Mesendoderm (in vitro differentiated cells): Measurements from ENCODE around the gene CNMD.

Experiments used
- DNase-seq: peaks from one replicate; pipeline ENCODE4 v3.0.0; 2013
- H2AK5ac ChIP-seq: 2 replicates; pipeline ENCODE4 v1.6.1; 2013; ENCODE audit warnings: low read length, inconsistent platforms
- H2BK120ac ChIP-seq: 2 replicates; pipeline ENCODE4 v1.6.1; 2013; ENCODE audit warnings: low read depth, mild to moderate bottlenecking, low read length, moderate library complexity, mixed read lengths
- H2BK15ac ChIP-seq: replicated peaks from 2 replicates; pipeline ENCODE4 v1.6.1; 2013; ENCODE audit warnings: low read depth, mild to moderate bottlenecking, moderate library complexity
- H2BK5ac ChIP-seq: 2 replicates; pipeline ENCODE4 v1.6.1; 2013; ENCODE audit warnings: low read length, inconsistent platforms
- H3K18ac ChIP-seq: 2 replicates; pipeline ENCODE4 v1.6.1; 2013; ENCODE audit warnings: mild to moderate bottlenecking, low read length, mixed read lengths
- H3K23ac ChIP-seq: one replicate; pipeline ENCODE4 v1.6.1; 2013; ENCODE audit warnings: low read length
- H3K27ac ChIP-seq: 2 replicates; pipeline ENCODE4 v1.5.1; 2013; ENCODE audit warnings: low read depth, mild to moderate bottlenecking, inconsistent platforms, low read length, moderate library complexity
- H3K27me3 ChIP-seq: 2 replicates; pipeline ENCODE4 v1.6.1; 2013; ENCODE audit warnings: low read length, control low read depth, mild to moderate bottlenecking, inconsistent platforms; ENCODE audit not compliant: insufficient read depth, poor library complexity
- H3K36me3 ChIP-seq: 2 replicates; pipeline ENCODE4 v1.6.1; 2013; ENCODE audit warnings: low read length, inconsistent platforms; ENCODE audit not compliant: control insufficient read depth, insufficient read depth
- H3K4ac ChIP-seq: one replicate; pipeline ENCODE4 v1.6.1; 2013; ENCODE audit warnings: low read depth, mild to moderate bottlenecking, low read length, moderate library complexity
- H3K4me1 ChIP-seq: 2 replicates; pipeline ENCODE4 v1.6.1; 2013; ENCODE audit warnings: low read depth, low read length, inconsistent platforms; ENCODE audit not compliant: control insufficient read depth
- H3K4me2 ChIP-seq: 2 replicates; pipeline ENCODE4 v1.6.1; 2013; ENCODE audit warnings: low read length
- H3K4me3 ChIP-seq: 2 replicates; pipeline ENCODE4 v1.5.1; 2013; ENCODE audit warnings: mild to moderate bottlenecking, low read length
- H3K56ac ChIP-seq: one replicate; pipeline ENCODE4 v1.6.1; 2013; ENCODE audit warnings: low read length
- H3K79me1 ChIP-seq: 2 replicates; pipeline ENCODE4 v1.6.1; 2013; ENCODE audit warnings: low read length, inconsistent platforms
- H3K79me2 ChIP-seq: 2 replicates; pipeline ENCODE4 v1.6.1; 2013; ENCODE audit warnings: mild to moderate bottlenecking, low read length; ENCODE audit not compliant: control insufficient read depth, insufficient read depth
- H3K9ac ChIP-seq: 2 replicates; pipeline ENCODE4 v1.6.1; 2013; ENCODE audit warnings: low read length, inconsistent platforms
- H4K5ac ChIP-seq: one replicate; pipeline ENCODE4 v1.6.1; 2013; ENCODE audit warnings: low read length
- H4K8ac ChIP-seq: one replicate; pipeline ENCODE4 v1.6.1; 2013; ENCODE audit warnings: low read depth, mild to moderate bottlenecking, control low read depth, low read length, moderate library complexity
- WGBS: extraction: QIAGEN DNeasy Blood & Tissue Kit; methylation state at CpG from one replicate; pipeline ENCODE4 v1.1.7; 2013; ENCODE audit warnings: low lambda C conversion rate, missing lambda C conversion rate; ENCODE audit not compliant: insufficient coverage; ENCODE audit errors: extremely low coverage; 5-methylcytosine and 5-hydroxymethylcytosine counted together

CNMD gene

GRCh38 chr13:52758114-52758513 lies 18.5 kb upstream of the CNMD start:
- no peak overlapping the region for H3K9ac ChIP-seq
- H3K27me3 ChIP-seq = no peaks in the 10 kb centered on the region
- H3K56ac ChIP-seq = no peak overlapping the region
- no peak overlapping the region for H2BK15ac ChIP-seq
- H4K5ac ChIP-seq = no peak overlapping the region
- H2AK5ac ChIP-seq = no peak overlapping the region
- H3K4ac ChIP-seq = no peak overlapping the region
- peak; percentile 42 for DNase-seq
- no peak overlapping the region for H3K18ac ChIP-seq
- no peaks in the 10 kb centered on the region for H3K4me1 ChIP-seq
- no CpG with 5 or more reads among the region's 3 CpGs for WGBS
- no peaks in the 10 kb centered on the region for H3K79me1 ChIP-seq
- H3K4me2 ChIP-seq = no peak overlapping the region
- H3K36me3 ChIP-seq = no peaks in the 10 kb centered on the region
- no peaks in the 10 kb centered on the region for H3K79me2 ChIP-seq
- no peak overlapping the region for H4K8ac ChIP-seq
- H2BK5ac ChIP-seq = no peak overlapping the region
- H3K27ac ChIP-seq = no peak overlapping the region
- no peak overlapping the region for H3K23ac ChIP-seq
- no peak overlapping the region for H2BK120ac ChIP-seq
- no peak overlapping the region for H3K4me3 ChIP-seq

- WGBS = no CpG with 5 or more reads among the region's 5 CpGs
- Histone ChIP-seq H2BK5ac (no peak overlapping the region), H3K9ac (no peak overlapping the region), H3K79me1 (no peaks in the 10 kb centered on the region), H3K79me2 (no peaks in the 10 kb centered on the region), H2BK120ac (no peak overlapping the region), H3K4me3 (no peak overlapping the region), H3K4me2 (no peak overlapping the region), H3K23ac (no peak overlapping the region), H2AK5ac (no peak overlapping the region), H3K4me1 (no peaks in the 10 kb centered on the region), H3K4ac (no peak overlapping the region), H3K36me3 (no peaks in the 10 kb centered on the region), H2BK15ac (no peak overlapping the region), H4K5ac (no peak overlapping the region), H3K27me3 (no peaks in the 10 kb centered on the region), H4K8ac (no peak overlapping the region), H3K27ac (no peak overlapping the region), H3K18ac (no peak overlapping the region), H3K56ac (no peak overlapping the region)
- DNase-seq = peak; percentile 95
Observed at GRCh38 chr13:52751196-52751595, 11.6 kb upstream of the CNMD start.

GRCh38 chr13:52750713-52751112 lies 11.1 kb upstream of the CNMD start:
- Histone ChIP-seq H3K4ac (no peak overlapping the region), H3K9ac (no peak overlapping the region), H3K4me1 (no peaks in the 10 kb centered on the region), H3K4me2 (no peak overlapping the region), H3K4me3 (no peak overlapping the region), H3K23ac (no peak overlapping the region), H3K36me3 (no peaks in the 10 kb centered on the region), H3K56ac (no peak overlapping the region), H4K8ac (no peak overlapping the region), H3K79me2 (no peaks in the 10 kb centered on the region), H2BK15ac (no peak overlapping the region), H2BK120ac (no peak overlapping the region), H4K5ac (no peak overlapping the region), H3K27me3 (no peaks in the 10 kb centered on the region), H3K79me1 (no peaks in the 10 kb centered on the region), H3K18ac (no peak overlapping the region), H3K27ac (no peak overlapping the region), H2AK5ac (no peak overlapping the region), H2BK5ac (no peak overlapping the region)
- no CpG with 5 or more reads among the region's 1 CpG for WGBS
- DNase-seq = no peak

GRCh38 chr13:52749419-52749818 lies 9.8 kb upstream of the CNMD start:
- H4K8ac ChIP-seq = no peak overlapping the region
- no peak overlapping the region for H2BK120ac ChIP-seq
- H3K79me1 ChIP-seq = no peaks in the 10 kb centered on the region
- no CpG with 5 or more reads among the region's 5 CpGs for WGBS
- H3K79me2 ChIP-seq = no peaks in the 10 kb centered on the region
- no peak for DNase-seq
- no peak overlapping the region for H2BK5ac ChIP-seq
- no peaks in the 10 kb centered on the region for H3K36me3 ChIP-seq
- no peak overlapping the region for H3K4me3 ChIP-seq
- H3K4me1 ChIP-seq = no peaks in the 10 kb centered on the region
- H2AK5ac ChIP-seq = no peak overlapping the region
- H3K27me3 ChIP-seq = no peaks in the 10 kb centered on the region
- H3K56ac ChIP-seq = no peak overlapping the region
- H3K9ac ChIP-seq = no peak overlapping the region
- H4K5ac ChIP-seq = no peak overlapping the region
- H3K4ac ChIP-seq = no peak overlapping the region
- H2BK15ac ChIP-seq = no peak overlapping the region
- H3K23ac ChIP-seq = no peak overlapping the region
- no peak overlapping the region for H3K4me2 ChIP-seq
- H3K18ac ChIP-seq = no peak overlapping the region
- H3K27ac ChIP-seq = no peak overlapping the region

- no peaks in the 10 kb centered on the region for H3K4me1 ChIP-seq
- no peak overlapping the region for H3K27ac ChIP-seq
- no peaks in the 10 kb centered on the region for H3K79me1 ChIP-seq
- no peak overlapping the region for H3K4ac ChIP-seq
- no peak overlapping the region for H4K5ac ChIP-seq
- no peak overlapping the region for H2BK15ac ChIP-seq
- no peak overlapping the region for H4K8ac ChIP-seq
- H3K23ac ChIP-seq = no peak overlapping the region
- H2BK5ac ChIP-seq = no peak overlapping the region
- H3K56ac ChIP-seq = no peak overlapping the region
- no peak overlapping the region for H2BK120ac ChIP-seq
- no peak overlapping the region for H3K4me3 ChIP-seq
- no CpG with 5 or more reads among the region's 3 CpGs for WGBS
- H3K27me3 ChIP-seq = no peaks in the 10 kb centered on the region
- no peak overlapping the region for H3K9ac ChIP-seq
- no peaks in the 10 kb centered on the region for H3K36me3 ChIP-seq
- no peak for DNase-seq
- H3K18ac ChIP-seq = no peak overlapping the region
- H3K4me2 ChIP-seq = no peak overlapping the region
- H3K79me2 ChIP-seq = no peaks in the 10 kb centered on the region
- no peak overlapping the region for H2AK5ac ChIP-seq
Observed at GRCh38 chr13:52746141-52746540, 6.5 kb upstream of the CNMD start.

- H2AK5ac ChIP-seq = no peak overlapping the region
- H2BK5ac ChIP-seq = no peak overlapping the region
- H2BK120ac ChIP-seq = no peak overlapping the region
- no peak overlapping the region for H4K8ac ChIP-seq
- no peak overlapping the region for H3K4ac ChIP-seq
- H3K23ac ChIP-seq = no peak overlapping the region
- no peak for DNase-seq
- WGBS = no CpG with 5 or more reads among the region's 6 CpGs
- H3K56ac ChIP-seq = no peak overlapping the region
- no peaks in the 10 kb centered on the region for H3K4me1 ChIP-seq
- H3K27ac ChIP-seq = no peak overlapping the region
- H3K18ac ChIP-seq = no peak overlapping the region
- H3K27me3 ChIP-seq = no peaks in the 10 kb centered on the region
- no peak overlapping the region for H3K9ac ChIP-seq
- no peaks in the 10 kb centered on the region for H3K79me1 ChIP-seq
- H3K79me2 ChIP-seq = no peaks in the 10 kb centered on the region
- no peaks in the 10 kb centered on the region for H3K36me3 ChIP-seq
- no peak overlapping the region for H2BK15ac ChIP-seq
- H3K4me2 ChIP-seq = no peak overlapping the region
- H4K5ac ChIP-seq = no peak overlapping the region
- no peak overlapping the region for H3K4me3 ChIP-seq
Observed at GRCh38 chr13:52744842-52745375, 5.3 kb upstream of the CNMD start.
